PC-3 (cell line): ENCODE measurements around the gene MTHFR. TPM values are rescaled to one million over a fixed set of nuclear protein-coding genes. Genes with fewer than 3 reads are reported as not detected.

Experiments
- ATAC-seq: fragments of 200-7000 bp; cut with Tn5 transposase; 2 replicates; pipeline ENCODE4 v1.9.1; 2020; ENCODE audit warnings: mild to moderate bottlenecking, moderate library complexity
- BruUV-seq: library from RNA; stranded (reverse); fragments of 400-500 nt; replicated peaks from 2 replicates; lab custom pipeline; 2021; lab: Mats Ljungman, UMichigan
- CTCF ChIA-PET: fragments of 300-600 bp; sonication (Branson Sonifier 250); formaldehyde crosslinking; loops from one replicate; lab custom pipeline; 2022; ENCODE audit warnings: antibody characterized with exemption; lab: Charles Lee
- POLR2A ChIA-PET: fragments of 300-600 bp; sonication (Branson Sonifier 250); formaldehyde crosslinking; loops from one replicate; lab custom pipeline; 2022; ENCODE audit warnings: antibody characterized with exemption; ENCODE audit not compliant: unreplicated experiment; lab: Charles Lee
- DNase-seq: peaks from one replicate; pipeline ENCODE4 v3.0.0-alpha.2; 2015
- H2AFZ ChIP-seq: fragments of 300-600 bp; sonication (generic); 2 replicates; pipeline ENCODE4 v1.6.0; 2016; ENCODE audit warnings: antibody characterized with exemption, low read length
- H3F3A ChIP-seq: fragments of 300-600 bp; sonication (generic); one replicate; pipeline ENCODE4 v1.6.0; 2017; ENCODE audit warnings: antibody characterized with exemption, low read length, control low read depth, mild to moderate bottlenecking; ENCODE audit not compliant: unreplicated experiment
- H3K27ac ChIP-seq: fragments of 300-600 bp; sonication (generic); 2 replicates; pipeline ENCODE4 v1.5.1; 2016; ENCODE audit warnings: mild to moderate bottlenecking, low read length
- H3K27me3 ChIP-seq: fragments of 300-600 bp; sonication (generic); 2 replicates; pipeline ENCODE4 v1.6.1; 2016; ENCODE audit warnings: low read length, mixed read lengths
- H3K36me3 ChIP-seq: fragments of 300-600 bp; sonication (generic); 2 replicates; pipeline ENCODE4 v1.6.1; 2016; ENCODE audit warnings: low read depth, mixed run types, low read length, mixed read lengths
- H3K4me1 ChIP-seq: fragments of 300-600 bp; sonication (generic); 2 replicates; pipeline ENCODE4 v1.5.1; 2016; ENCODE audit warnings: low read length; ENCODE audit not compliant: insufficient read depth
- H3K4me2 ChIP-seq: fragments of 300-600 bp; sonication (generic); 2 replicates; pipeline ENCODE4 v1.6.0; 2016; ENCODE audit warnings: low read length
- H3K4me3 ChIP-seq: fragments of 300-600 bp; sonication (generic); 2 replicates; pipeline ENCODE4 v1.5.1; 2016; ENCODE audit warnings: mild to moderate bottlenecking, low read length, mixed read lengths
- H3K79me2 ChIP-seq: fragments of 300-600 bp; sonication (generic); 2 replicates; pipeline ENCODE4 v1.6.1; 2017; ENCODE audit warnings: low read length, mixed read lengths
- H3K9ac ChIP-seq: fragments of 300-600 bp; sonication (generic); 2 replicates; pipeline ENCODE4 v1.6.0; 2016; ENCODE audit warnings: mild to moderate bottlenecking, low read length
- H3K9me2 ChIP-seq: fragments of 300-600 bp; sonication (generic); replicated peaks from 2 replicates; pipeline ENCODE4 v1.6.1; 2016; ENCODE audit warnings: mixed run types, low read length, mixed read lengths
- H3K9me3 ChIP-seq: fragments of 300-600 bp; sonication (generic); 2 replicates; pipeline ENCODE4 v1.6.1; 2016; ENCODE audit warnings: low read length, mixed read lengths
- H4K20me1 ChIP-seq: fragments of 300-600 bp; sonication (generic); 2 replicates; pipeline ENCODE4 v1.6.1; 2016; ENCODE audit warnings: low read length, mixed read lengths
- CTCF ChIP-seq: fragments of 300-600 bp; sonication (generic); conservative IDR thresholded peaks from 2 replicates; pipeline ENCODE4 v1.5.1; 2017; ENCODE audit warnings: antibody characterized with exemption, low read depth, mild to moderate bottlenecking, low read length
- EZH2 ChIP-seq: fragments of 300-600 bp; sonication (generic); IDR thresholded peaks from one replicate; pipeline ENCODE4 v1.6.1; 2017; ENCODE audit warnings: antibody characterized with exemption, mild to moderate bottlenecking, low read length; ENCODE audit not compliant: unreplicated experiment
- EZH2phosphoT487 ChIP-seq: fragments of 300-600 bp; sonication (generic); IDR thresholded peaks from 2 replicates; pipeline ENCODE4 v1.6.1; 2018; ENCODE audit warnings: mild to moderate bottlenecking, antibody characterized with exemption, low read length, borderline replicate concordance
- intact Hi-C: fragments of 100-400 bp; cut with micrococcal nuclease; formaldehyde crosslinking; loops from 2 replicates; pipeline ENCODE4 v1.9.0; 2023
- total RNA-seq: library from RNA; depleted of rRNA; stranded (reverse); fragments of >200 nt; gene quantifications from 2 replicates; pipeline ENCODE4 v1.2.3, GENCODE V29; 2014

The MTHFR gene
- total RNA-seq, 1 experiment from 2014 or later = 13.2 TPM

- CTCF ChIA-PET = no interaction called here
- no peaks in the 10 kb centered on the region for H3F3A ChIP-seq
- no peaks in the 10 kb centered on the region for H4K20me1 ChIP-seq
- no peak overlapping the region for H3K27ac ChIP-seq
- H3K9me3 ChIP-seq = no peaks in the 10 kb centered on the region
- no peak for DNase-seq
- H3K9ac ChIP-seq = no peak overlapping the region
- no peak overlapping the region for H2AFZ ChIP-seq
- POLR2A ChIA-PET = no interaction called here
- no peak overlapping the region for H3K4me2 ChIP-seq
- no TSS peak for BruUV-seq
- no peaks in the 10 kb centered on the region for H3K27me3 ChIP-seq
- no peaks in the 10 kb centered on the region for H3K79me2 ChIP-seq
- H3K36me3 ChIP-seq = no peaks in the 10 kb centered on the region
- no peaks in the 10 kb centered on the region for H3K9me2 ChIP-seq
- no peaks in the 10 kb centered on the region for H3K4me1 ChIP-seq
- intact Hi-C loops = no loop called here
- no peak overlapping the region for H3K4me3 ChIP-seq
- ATAC-seq = no peak
- no peak for TF ChIP-seq CTCF
- TF ChIP-seq EZH2 = no peak
- TF ChIP-seq EZH2phosphoT487 = no peak
Measured at GRCh38 chr1:11771481-11772043, 34.2 kb downstream of the MTHFR start.

- Histone ChIP-seq H3F3A (no peaks in the 10 kb centered on the region), H3K4me1 (no peaks in the 10 kb centered on the region), H3K9me3 (no peaks in the 10 kb centered on the region), H3K9ac (no peak overlapping the region), H3K36me3 (no peaks in the 10 kb centered on the region), H3K4me3 (no peak overlapping the region), H3K9me2 (no peaks in the 10 kb centered on the region), H3K27ac (no peak overlapping the region), H2AFZ (no peak overlapping the region), H3K4me2 (no peak overlapping the region), H3K27me3 (no peaks in the 10 kb centered on the region), H4K20me1 (no peaks in the 10 kb centered on the region), H3K79me2 (no peaks in the 10 kb centered on the region)
- intact Hi-C loops = no loop called here
- no peak for DNase-seq
- ChIA-PET POLR2A (no interaction called here), CTCF (interaction anchor here (0.7 kb wide), 1 partner anchor 15 kb away, joined by 3 read pairs; no protein-coding TSS in a partner anchor)
- TF ChIP-seq EZH2phosphoT487 (no peak), EZH2 (no peak), CTCF (no peak)
- BruUV-seq = no TSS peak
- ATAC-seq = no peak
Measured at GRCh38 chr1:11770011-11770410, 35.8 kb downstream of the MTHFR start.

GRCh38 chr1:11769274-11769673 lies 36.5 kb downstream of the MTHFR start:
- Histone ChIP-seq H2AFZ (no peak overlapping the region), H3K4me3 (no peak overlapping the region), H3K27ac (no peak overlapping the region), H3K4me2 (no peak overlapping the region), H3K36me3 (no peaks in the 10 kb centered on the region), H3K9me2 (no peaks in the 10 kb centered on the region), H3K9ac (no peak overlapping the region), H3K9me3 (no peaks in the 10 kb centered on the region), H3K27me3 (no peaks in the 10 kb centered on the region), H3F3A (no peaks in the 10 kb centered on the region), H4K20me1 (no peaks in the 10 kb centered on the region), H3K79me2 (no peaks in the 10 kb centered on the region), H3K4me1 (no peaks in the 10 kb centered on the region)
- no peak for DNase-seq
- BruUV-seq = no TSS peak
- no peak for ATAC-seq
- POLR2A ChIA-PET = no interaction called here
- TF ChIP-seq EZH2 = no peak
- no peak for TF ChIP-seq EZH2phosphoT487
- TF ChIP-seq CTCF = no peak
- intact Hi-C loops = no loop called here
- CTCF ChIA-PET = interaction anchor here (0.7 kb wide), 1 partner anchor 16 kb away, joined by 3 read pairs; no protein-coding TSS in a partner anchor
